Activated naive CD8-positive, alpha-beta T cell treated with anti-CD3 and anti-CD28 coated beads, Interleukin-2, amount 50 U/mL, for 16 hours (primary cell): Measurements from ENCODE around the gene ARL6IP1.
"Not testable (repeated sequence)": the region's sequence is repeated elsewhere in the genome, so short reads cannot be mapped to it uniquely, and the experiment has no call there.

ENCODE experiments used
- DNase-seq: peaks from one replicate; pipeline ENCODE4 v3.0.0-alpha.2; 2020; ENCODE audit warnings: low read depth, low spot score

ARL6IP1 gene

DNA sequence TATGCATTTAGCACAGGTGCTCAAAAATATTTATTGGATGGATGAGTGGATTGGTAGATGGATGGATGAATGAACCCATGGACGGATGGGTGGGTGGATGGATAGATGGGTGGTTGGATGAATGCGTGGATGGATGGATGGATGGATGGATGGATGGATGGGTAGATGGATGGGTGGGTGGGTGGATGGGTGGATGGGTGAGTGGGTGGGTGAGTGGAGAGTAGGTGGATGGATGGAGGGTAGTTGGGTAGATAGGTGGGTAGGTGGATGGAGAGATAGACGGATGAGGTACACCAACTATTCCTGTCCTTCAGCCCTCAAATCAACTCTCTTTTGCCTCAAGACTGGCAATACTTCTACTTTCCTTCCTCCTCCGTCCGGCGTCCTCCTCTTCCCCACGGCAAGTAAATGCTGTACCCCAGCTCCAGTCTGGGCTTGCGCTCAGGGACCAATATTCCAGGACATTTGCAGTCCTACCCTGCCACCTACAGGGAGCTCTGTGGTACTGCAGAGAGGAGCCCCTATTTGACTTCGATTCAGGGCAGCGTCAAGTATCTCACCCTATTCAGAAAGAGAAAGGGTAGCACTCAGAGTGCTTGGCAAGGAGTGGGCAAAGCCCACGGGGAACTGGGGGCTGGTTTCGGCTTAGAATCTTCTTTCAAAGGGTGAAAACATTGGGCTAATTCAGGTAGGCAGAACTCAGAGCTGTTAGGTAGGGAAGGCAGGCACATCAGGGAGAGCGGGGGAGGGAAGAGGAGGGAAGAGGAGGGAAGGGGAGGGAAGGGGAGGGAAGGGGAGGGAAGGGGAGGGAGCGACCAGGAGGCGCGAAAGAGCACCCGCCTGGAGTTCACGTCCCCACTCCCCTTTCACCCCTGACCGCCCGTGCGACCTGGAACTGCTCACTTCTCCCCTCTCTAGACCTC is 41.5 kb downstream of the ARL6IP1 start:
- not testable (repeated sequence) for DNase-seq

DNA sequence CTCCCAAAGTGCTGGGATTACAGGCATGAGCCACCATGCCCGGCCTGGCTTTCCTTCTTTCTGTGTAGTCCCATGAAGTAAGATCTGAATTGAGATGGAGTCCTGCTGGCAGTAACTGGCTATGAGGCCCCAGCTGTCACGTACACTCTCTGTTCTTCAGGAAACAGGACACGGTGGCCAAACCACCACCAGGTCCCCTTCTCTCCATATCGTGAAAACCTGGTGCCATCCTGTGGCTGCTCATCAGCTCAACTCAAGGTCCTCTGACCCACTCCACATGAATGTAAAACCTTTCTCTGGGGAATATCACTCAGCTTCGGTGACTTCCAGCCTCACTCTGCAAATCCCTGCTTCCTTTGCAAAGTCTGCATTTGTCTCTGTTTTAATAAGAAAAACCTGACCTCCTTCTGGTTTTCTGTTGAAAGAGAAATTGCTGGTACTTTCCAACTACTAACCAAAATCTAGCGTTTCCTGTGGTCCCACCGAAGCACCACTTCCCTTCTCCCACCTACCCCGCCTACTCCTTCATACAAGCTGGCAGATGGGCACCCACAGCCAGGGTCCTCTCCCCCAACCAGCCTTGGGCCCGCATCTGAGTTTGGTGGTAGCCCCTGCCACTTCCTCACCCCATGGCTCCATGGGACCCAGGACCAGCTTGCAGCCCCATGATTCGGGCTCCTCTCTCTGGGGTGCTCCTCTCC is 43.2 kb downstream of the ARL6IP1 start:
- not testable (repeated sequence) for DNase-seq

DNA sequence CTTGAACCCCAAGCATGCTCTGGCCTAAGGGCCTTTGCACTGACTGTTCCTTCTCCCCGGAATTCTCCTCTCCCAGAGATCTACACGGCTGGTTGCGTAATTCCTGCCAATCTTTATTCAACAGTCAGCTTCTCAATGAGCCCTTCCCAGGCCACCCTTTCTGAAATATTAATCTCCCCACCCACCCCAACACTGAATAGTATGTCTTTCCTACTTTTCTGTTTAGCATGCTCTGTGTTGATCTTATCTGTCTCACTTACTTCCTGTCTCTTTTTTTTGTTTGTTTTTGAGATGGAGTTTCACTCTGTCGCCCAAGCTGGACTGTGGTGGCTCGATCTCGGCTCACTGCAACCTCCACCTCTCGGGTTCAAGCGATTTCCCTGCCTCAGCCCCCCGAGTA is 44.7 kb downstream of the ARL6IP1 start:
- not testable (repeated sequence) for DNase-seq

DNA sequence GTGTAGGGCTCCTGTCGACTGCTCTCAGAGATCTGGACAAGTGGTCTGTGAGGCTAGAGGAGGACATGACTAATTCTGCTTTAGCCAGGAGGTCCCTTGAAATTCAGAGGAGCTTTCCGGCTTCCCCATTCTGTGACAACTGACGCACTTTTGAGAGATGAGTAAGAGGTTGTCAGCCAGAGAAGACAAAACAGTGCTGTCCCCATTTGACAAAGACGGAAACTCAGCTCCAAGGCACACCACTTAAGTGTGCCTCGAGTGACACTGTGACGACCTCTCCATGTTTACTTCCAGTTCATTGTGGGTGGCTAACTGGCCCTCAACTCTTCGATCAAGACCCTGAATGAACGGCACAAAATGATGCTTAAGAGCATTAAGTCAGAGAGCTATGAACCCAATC is 58.5 kb downstream of the ARL6IP1 start:
- DNase-seq, result not testable (repeated sequence)
